Stimulated activated CD8-positive, alpha-beta memory T cell treated with anti-CD3 and anti-CD28 coated beads, Interleukin-7, amount 100 ng/mL, for 24 hours (primary cell): Measurements from ENCODE around the gene TBX21.
"Not testable (repeated sequence)": the region's sequence is repeated elsewhere in the genome, so short reads cannot be mapped to it uniquely, and the experiment has no call there.

Experiments
- DNase-seq: peaks from one replicate; pipeline ENCODE4 v3.0.0-alpha.2; 2020; ENCODE audit warnings: low read depth

Gene TBX21

GRCh38 chr17:47732399-47733046, 513 bp upstream of the TBX21 start:
- no peak for DNase-seq

GRCh38 chr17:47733674-47734410, 806 bp downstream of the TBX21 start:
- DNase-seq, result no peak

- no peak for DNase-seq
Measured at GRCh38 chr17:47735139-47735464, 2.1 kb downstream of the TBX21 start.

GRCh38 chr17:47735536-47736011, 2.5 kb downstream of the TBX21 start:
- DNase-seq, result no peak

- no peak for DNase-seq
Measured at GRCh38 chr17:47736501-47737495, 3.8 kb downstream of the TBX21 start.

GRCh38 chr17:47738178-47738577, 5.1 kb downstream of the TBX21 start:
- no peak for DNase-seq

GRCh38 chr17:47739150-47739549, 6.1 kb downstream of the TBX21 start:
- DNase-seq, result no peak

GRCh38 chr17:47739945-47740344, 6.9 kb downstream of the TBX21 start:
- not testable (repeated sequence) for DNase-seq

GRCh38 chr17:47741109-47741792, 8.2 kb downstream of the TBX21 start:
- DNase-seq, result no peak

- no peak for DNase-seq
Measured at GRCh38 chr17:47741793-47742145, 8.7 kb downstream of the TBX21 start.

- no peak for DNase-seq
Measured at GRCh38 chr17:47742319-47743181, 9.5 kb downstream of the TBX21 start.

GRCh38 chr17:47744168-47745036, 11.4 kb downstream of the TBX21 start:
- DNase-seq, result no peak

- DNase-seq, result no peak
Measured at GRCh38 chr17:47745037-47745380, 12.0 kb downstream of the TBX21 start.

- DNase-seq, result no peak
Measured at GRCh38 chr17:47751471-47751870, 18.4 kb downstream of the TBX21 start.

GRCh38 chr17:47757386-47757785, 24.4 kb downstream of the TBX21 start:
- no peak for DNase-seq

- DNase-seq, result no peak
Measured at GRCh38 chr17:47760409-47761140, 27.5 kb downstream of the TBX21 start.

GRCh38 chr17:47762728-47763127, 29.7 kb downstream of the TBX21 start:
- no peak for DNase-seq

- DNase-seq, result no peak
Measured at GRCh38 chr17:47763913-47764582, 31.0 kb downstream of the TBX21 start.

- not testable (repeated sequence) for DNase-seq
Measured at GRCh38 chr17:47773649-47774048, 40.6 kb downstream of the TBX21 start.
